Hematopoietic multipotent progenitor cell (in vitro differentiated cells): ENCODE results near the gene LDB3. TPM values are rescaled to one million over a fixed set of nuclear protein-coding genes. Genes with fewer than 3 reads are reported as not detected.

ENCODE experiments used
- DNase-seq, 3 donors: peaks; one replicate each; pipeline ENCODE4 v3.0.0-alpha.2; 2011 to 2015; ENCODE audit warnings: low read depth in 2 of 3, low spot score in 2 of 3
- total RNA-seq: library from RNA; depleted of rRNA; stranded (reverse); fragments of >200 nt; gene quantifications from one replicate; pipeline ENCODE4 v1.2.3, GENCODE V29; 2012

Gene LDB3
- total RNA-seq, 1 donor, result not detected

- DNase-seq, result no peak
Measured at GRCh38 chr10:86700851-86701617, 32.7 kb downstream of the LDB3 start.

- DNase-seq, result no peak
Measured at GRCh38 chr10:86703176-86703575, 34.9 kb downstream of the LDB3 start.

- DNase-seq, result no peak
Measured at GRCh38 chr10:86705139-86705538, 36.8 kb downstream of the LDB3 start.

GRCh38 chr10:86705905-86706304 lies 37.6 kb downstream of the LDB3 start:
- no peak for DNase-seq

GRCh38 chr10:86706401-86706841 lies 38.1 kb downstream of the LDB3 start:
- DNase-seq, result no peak

GRCh38 chr10:86706977-86707376 lies 38.7 kb downstream of the LDB3 start:
- no peak for DNase-seq

- no peak for DNase-seq
Measured at GRCh38 chr10:86707505-86707904, 39.2 kb downstream of the LDB3 start.

GRCh38 chr10:86708068-86708782 lies 39.9 kb downstream of the LDB3 start:
- DNase-seq, result no peak

- DNase-seq, result no peak
Measured at GRCh38 chr10:86708783-86709380, 40.6 kb downstream of the LDB3 start.

GRCh38 chr10:86709396-86710185 lies 41.3 kb downstream of the LDB3 start:
- DNase-seq, result no peak

GRCh38 chr10:86710987-86711512 lies 42.7 kb downstream of the LDB3 start:
- DNase-seq, result peak; percentile 74 to 78 (median 78)

GRCh38 chr10:86711513-86712316 lies 43.4 kb downstream of the LDB3 start:
- DNase-seq, result peak; percentile 17 to 59 (median 37)

- no peak for DNase-seq
Measured at GRCh38 chr10:86712317-86712707, 44.0 kb downstream of the LDB3 start.

- DNase-seq, result peak in 1 of 3 donors; percentile 34
Measured at GRCh38 chr10:86715156-86715795, 47.0 kb downstream of the LDB3 start.

- no peak for DNase-seq
Measured at GRCh38 chr10:86715836-86716235, 47.5 kb downstream of the LDB3 start.

GRCh38 chr10:86716466-86716865 lies 48.2 kb downstream of the LDB3 start:
- no peak for DNase-seq

- DNase-seq, result no peak
Measured at GRCh38 chr10:86718556-86718955, 50.2 kb downstream of the LDB3 start.

GRCh38 chr10:86721232-86721631 lies 52.9 kb downstream of the LDB3 start:
- DNase-seq, result no peak

GRCh38 chr10:86723009-86723408 lies 54.7 kb downstream of the LDB3 start:
- no peak for DNase-seq
